ENCODE results near the gene MYO18A.

DNA sequence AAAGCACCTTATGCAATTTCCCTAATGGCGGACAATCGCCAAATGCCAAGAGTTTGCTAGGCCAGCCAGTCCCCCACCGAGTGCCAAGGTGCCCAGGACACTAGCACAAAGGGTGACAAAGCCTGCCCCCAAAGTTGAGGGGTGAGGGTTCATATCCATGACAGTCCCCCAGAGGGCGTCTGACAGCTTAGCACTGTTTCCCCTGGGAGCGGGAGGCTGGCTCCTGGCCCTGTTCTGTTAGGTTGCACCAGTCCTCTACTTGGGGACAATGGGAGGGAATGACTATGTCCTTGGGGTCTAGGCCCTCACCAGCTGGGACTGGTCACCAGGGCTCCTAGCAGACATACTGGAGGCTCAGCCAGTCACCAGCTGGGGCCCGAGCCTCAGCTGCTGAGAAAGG lies 66.9 kb downstream of the MYO18A start:
- TF ChIP-seq POLR2AphosphoS5 (IDR thresholded peaks at IDR 0.05; ENCODE audit: low read depth): no peak
- TF ChIP-seq, protein P1, sequence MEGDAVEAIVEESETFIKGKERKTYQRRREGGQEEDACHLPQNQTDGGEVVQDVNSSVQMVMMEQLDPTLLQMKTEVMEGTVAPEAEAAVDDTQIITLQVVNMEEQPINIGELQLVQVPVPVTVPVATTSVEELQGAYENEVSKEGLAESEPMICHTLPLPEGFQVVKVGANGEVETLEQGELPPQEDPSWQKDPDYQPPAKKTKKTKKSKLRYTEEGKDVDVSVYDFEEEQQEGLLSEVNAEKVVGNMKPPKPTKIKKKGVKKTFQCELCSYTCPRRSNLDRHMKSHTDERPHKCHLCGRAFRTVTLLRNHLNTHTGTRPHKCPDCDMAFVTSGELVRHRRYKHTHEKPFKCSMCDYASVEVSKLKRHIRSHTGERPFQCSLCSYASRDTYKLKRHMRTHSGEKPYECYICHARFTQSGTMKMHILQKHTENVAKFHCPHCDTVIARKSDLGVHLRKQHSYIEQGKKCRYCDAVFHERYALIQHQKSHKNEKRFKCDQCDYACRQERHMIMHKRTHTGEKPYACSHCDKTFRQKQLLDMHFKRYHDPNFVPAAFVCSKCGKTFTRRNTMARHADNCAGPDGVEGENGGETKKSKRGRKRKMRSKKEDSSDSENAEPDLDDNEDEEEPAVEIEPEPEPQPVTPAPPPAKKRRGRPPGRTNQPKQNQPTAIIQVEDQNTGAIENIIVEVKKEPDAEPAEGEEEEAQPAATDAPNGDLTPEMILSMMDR (IDR thresholded peaks at IDR 0.05; ENCODE audit: insufficient read depth, low read length): no peak
